Activated T-cell treated with anti-CD3 and anti-CD28 coated beads, Interleukin-2, amount 50 U/mL, for 4 hours (primary cell): ENCODE measurements around the gene CCNE1. TPM values are rescaled to one million over a fixed set of nuclear protein-coding genes. Genes with fewer than 3 reads are reported as not detected.

Experiments used
- ATAC-seq, 2 donors: fragments of 200-7000 bp; cut with Tn5 transposase; one replicate each; pipeline ENCODE4 v1.10.0; 2021
- DNase-seq: peaks from one replicate; pipeline ENCODE4 v3.0.0-alpha.2; 2020
- H3K27me3 Mint-ChIP-seq: one replicate; pipeline ENCODE4 v1.8.0; 2021; ENCODE audit warnings: low read depth, mixed read lengths
- H3K36me3 Mint-ChIP-seq: one replicate; pipeline ENCODE4 v1.8.0; 2022; ENCODE audit warnings: mixed read lengths; ENCODE audit not compliant: insufficient read depth
- H3K4me1 Mint-ChIP-seq: one replicate; pipeline ENCODE4 v1.8.0; 2021; ENCODE audit warnings: low read depth, mixed read lengths
- H3K4me3 Mint-ChIP-seq: one replicate; pipeline ENCODE4 v1.8.0; 2021; ENCODE audit warnings: mild to moderate bottlenecking, moderate library complexity, mixed read lengths
- H3K9me3 Mint-ChIP-seq: one replicate; pipeline ENCODE4 v1.8.0; 2021; ENCODE audit warnings: mixed read lengths
- total RNA-seq, 3 donors: library from RNA; stranded (reverse); gene quantifications; one replicate each; pipeline ENCODE4 v1.2.1, GENCODE V29; 2021

CCNE1 gene
- total RNA-seq, 3 donors from 2014 or later, result 17.4 to 30.2 (median 26.7) TPM

DNA sequence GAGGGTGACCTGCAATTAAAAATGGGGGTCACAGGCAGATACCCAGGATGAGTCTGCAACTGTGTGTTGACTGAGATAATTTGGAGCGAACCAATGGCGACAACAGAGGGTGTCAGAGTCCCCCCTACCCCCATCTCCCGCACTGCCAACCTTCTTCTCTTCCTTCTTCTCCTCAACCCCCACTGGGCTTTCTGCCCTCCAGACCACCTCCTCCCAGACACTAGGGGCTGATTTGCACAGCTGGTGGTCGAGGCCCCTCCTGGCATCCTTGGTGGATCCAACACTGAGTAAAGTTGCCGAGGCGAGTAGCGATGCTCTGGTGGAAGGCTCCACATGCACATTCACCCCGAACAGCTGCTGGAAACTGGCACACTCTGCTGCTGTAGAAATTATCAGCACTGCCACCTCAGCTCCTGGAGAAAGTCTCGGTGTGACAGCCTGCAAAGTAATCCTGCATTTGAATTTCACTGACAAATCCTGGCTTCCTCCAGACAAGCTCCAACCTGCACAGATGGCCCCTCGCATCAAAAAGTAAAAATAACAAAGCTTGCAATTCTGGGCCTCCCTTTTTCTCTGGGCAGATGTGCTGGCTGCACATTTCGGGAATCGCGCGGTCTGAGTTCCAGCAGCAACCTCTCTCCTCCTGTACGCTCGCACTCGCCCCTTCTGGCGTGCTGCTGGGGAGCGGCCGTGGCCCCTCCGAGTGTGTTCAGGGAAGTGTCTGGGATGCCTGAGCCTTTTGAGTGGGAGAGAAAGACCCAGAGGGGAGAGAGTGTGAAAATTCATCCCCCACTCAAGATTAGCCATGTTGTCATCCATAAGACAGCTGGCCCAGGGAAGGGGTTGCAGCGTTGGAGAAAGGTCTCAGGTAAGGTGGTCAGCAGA is 28.5 kb downstream of the CCNE1 start:
- no peak overlapping the region for H3K4me3 Mint-ChIP-seq
- peaks cover 29% of the 10 kb centered on the region for H3K4me1 Mint-ChIP-seq
- H3K36me3 Mint-ChIP-seq, result no peaks in the 10 kb centered on the region
- ATAC-seq, result no peak
- no peaks in the 10 kb centered on the region for H3K9me3 Mint-ChIP-seq
- peaks cover 3% of the 10 kb centered on the region for H3K27me3 Mint-ChIP-seq
- DNase-seq, result no peak

DNA sequence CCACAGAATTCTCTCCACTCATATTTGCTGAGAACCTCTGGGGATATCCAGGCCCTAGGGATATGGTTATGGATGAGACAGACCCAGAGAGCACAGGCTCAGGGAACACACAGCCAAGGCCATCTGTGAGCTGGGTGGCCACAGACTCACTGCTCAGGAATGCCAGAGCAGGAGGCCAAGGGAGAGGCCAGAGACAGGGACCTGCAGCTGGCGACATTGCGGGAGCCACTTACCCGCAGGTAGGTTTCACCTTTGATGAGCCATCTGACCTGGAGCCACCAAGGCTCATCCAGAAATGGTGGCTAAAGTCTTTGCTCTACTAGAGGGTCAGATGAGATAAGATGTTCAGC is 29.4 kb downstream of the CCNE1 start:
- DNase-seq, result no peak
- H3K4me1 Mint-ChIP-seq, result peaks cover 32% of the 10 kb centered on the region
- no peak overlapping the region for H3K4me3 Mint-ChIP-seq
- H3K36me3 Mint-ChIP-seq, result no peaks in the 10 kb centered on the region
- ATAC-seq, result no peak
- H3K27me3 Mint-ChIP-seq, result peaks cover 3% of the 10 kb centered on the region
- H3K9me3 Mint-ChIP-seq, result no peaks in the 10 kb centered on the region

DNA sequence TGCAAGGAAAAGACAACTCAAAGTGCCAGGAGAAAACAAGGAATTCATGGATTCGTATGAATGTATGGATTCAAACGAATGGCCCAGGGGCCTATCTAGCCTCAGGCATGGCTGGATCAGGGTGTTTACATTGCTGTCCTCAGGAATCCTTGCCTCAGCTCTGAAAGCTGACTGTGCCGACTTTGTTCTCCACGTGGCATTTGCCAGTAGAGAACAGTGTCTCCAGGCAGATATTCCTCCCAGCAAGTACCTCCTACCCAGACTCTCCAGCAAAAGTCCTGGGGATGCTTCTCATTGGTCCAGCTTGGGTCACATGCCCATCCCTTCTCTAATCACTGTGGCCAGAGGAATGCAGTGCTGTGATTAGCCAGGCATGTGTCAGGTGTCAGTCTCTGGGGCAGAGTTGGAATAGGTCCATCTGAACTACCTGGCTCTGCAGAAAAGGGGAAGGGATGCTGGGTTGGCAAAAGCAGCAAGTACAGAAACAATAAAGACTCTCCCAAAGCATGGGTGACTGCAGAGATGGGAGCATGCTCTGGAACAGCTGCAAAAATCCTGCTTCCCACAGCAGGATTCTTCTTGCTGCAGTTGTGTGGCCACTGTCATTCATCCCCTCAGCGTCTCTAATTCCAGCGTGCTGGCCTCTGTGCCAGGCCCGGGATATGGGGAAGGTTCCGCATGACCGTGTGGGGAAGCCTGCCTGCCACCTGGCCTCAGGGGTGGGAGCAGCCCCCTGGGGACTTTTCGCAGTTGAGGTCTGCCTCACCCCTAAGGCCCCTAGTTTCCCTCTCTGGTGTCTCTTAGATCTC is 30.0 kb downstream of the CCNE1 start:
- Mint-ChIP-seq H3K36me3 (no peaks in the 10 kb centered on the region), H3K27me3 (peaks cover 3% of the 10 kb centered on the region), H3K4me1 (peaks cover 27% of the 10 kb centered on the region), H3K9me3 (no peaks in the 10 kb centered on the region), H3K4me3 (no peak overlapping the region)
- no peak for ATAC-seq
- no peak for DNase-seq

DNA sequence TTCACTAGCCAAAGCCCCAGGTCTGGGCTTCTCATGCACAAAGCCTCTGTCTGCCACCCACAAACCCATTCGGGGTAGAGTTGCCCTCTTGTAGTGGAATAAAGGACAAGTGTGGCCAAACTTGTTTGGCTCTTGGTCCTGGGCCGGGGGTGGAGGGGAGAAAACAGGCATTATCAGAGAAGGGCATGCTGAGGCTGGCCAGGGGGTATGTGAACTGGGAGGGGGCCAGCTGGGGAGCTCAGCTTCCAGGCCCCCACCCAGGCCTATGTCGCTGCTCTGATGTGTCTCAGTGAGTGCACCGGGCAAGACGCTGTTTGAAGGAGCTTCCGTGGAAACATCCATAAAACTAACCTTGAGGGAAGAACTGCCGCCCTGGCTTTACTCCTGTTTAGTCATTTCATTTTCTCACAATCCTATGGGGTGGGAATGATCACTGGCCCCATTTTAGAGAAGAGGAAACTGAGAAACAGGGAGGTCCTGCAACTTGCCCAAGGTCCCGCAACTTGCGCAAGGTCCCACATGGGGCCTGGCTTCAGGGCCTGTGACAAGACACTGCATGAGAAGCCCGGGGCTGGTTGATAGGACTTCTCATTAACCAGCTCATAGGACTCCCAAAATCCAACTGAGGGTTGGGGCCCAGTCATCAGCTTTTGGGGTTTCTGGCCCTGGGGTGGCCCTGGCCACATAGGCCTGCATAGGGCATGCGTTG is 30.8 kb downstream of the CCNE1 start:
- H3K36me3 Mint-ChIP-seq, result no peaks in the 10 kb centered on the region
- H3K4me1 Mint-ChIP-seq, result peaks cover 18% of the 10 kb centered on the region
- DNase-seq (no peak), ATAC-seq (no peak)
- H3K4me3 Mint-ChIP-seq, result no peak overlapping the region
- H3K27me3 Mint-ChIP-seq, result peaks cover 3% of the 10 kb centered on the region
- no peaks in the 10 kb centered on the region for H3K9me3 Mint-ChIP-seq

DNA sequence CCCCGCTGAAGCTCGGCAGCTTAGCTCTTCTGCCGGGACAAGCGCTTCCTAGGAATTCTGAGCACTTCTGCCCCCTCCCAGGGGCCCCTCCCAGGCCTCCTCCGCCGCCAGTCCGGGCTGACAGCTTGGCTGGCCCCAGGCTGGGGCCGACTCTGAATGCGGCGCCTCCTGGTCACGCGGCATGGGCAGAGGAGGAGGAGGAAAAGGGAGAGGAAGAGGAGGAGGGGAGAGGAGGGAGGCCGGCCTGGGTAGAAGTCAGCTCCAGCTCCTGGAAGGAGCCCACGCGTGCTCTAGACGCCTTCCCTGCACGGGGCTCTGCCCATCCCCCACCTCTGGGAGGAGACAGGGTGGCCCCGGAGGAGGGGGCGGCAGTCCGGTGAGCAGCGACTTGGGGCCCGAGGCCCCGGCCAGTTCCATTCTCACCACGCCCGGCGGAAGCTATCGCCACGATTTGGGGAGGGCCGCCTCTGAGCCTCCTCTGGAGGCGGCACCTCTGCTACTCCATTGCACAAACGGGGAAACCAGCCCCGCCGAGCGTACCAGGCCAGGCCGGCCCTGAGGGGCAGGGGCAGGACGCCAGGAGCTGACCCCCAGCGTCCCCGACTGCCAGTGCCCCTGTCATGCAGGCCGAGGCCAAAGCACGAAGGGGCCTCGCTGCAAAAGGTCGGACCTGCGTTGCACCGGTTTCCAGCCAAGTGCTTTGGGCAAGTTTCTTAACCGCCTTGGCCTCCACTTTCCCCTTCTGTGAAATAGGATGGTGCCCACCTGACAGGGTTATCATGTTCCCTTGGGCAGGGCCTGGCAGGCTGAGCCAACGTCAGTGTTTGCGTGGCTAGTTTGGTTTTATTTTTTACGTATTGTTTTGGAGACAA is 31.6 kb downstream of the CCNE1 start:
- Mint-ChIP-seq H3K4me3 (peak overlapping the region; percentile 77), H3K9me3 (no peaks in the 10 kb centered on the region), H3K36me3 (no peaks in the 10 kb centered on the region), H3K27me3 (peaks cover 3% of the 10 kb centered on the region), H3K4me1 (peaks cover 11% of the 10 kb centered on the region)
- ATAC-seq (no peak), DNase-seq (no peak)

DNA sequence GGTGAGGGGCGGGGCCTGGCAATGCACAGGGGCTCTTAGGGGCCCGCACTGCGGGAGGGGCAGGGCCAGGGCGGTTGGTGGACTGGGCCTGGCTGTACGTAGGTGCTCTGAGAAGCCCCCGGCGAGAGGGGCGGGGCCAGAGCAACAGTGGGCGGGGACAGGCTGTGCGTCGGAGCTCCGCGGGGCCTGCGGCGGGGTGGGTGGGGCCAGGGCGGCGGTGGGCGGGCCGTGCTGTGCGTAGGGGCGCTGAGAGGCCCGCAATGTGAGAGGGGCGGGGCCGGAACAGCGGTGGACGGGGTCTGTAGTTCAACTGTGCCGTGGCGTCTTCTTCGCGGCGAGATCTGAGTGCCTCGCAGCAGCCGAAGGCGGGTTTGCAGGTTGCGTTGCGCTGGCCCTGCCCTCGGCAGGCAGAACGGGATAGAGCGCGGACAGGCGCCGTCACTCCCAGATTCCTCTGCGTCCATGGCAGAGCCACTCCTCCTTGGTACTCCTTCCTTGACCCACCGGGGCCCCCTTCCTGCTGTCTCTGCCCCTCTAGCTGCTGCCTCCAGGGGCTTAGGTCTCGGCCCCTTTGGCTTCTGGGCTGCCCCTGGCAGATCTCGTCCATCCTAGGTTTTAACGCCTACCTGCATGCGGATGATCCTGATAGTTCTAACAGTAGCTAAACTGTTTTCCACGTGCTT is 33.2 kb downstream of the CCNE1 start:
- ATAC-seq, result peak; percentile 84 to 86
- DNase-seq, result peak; percentile 98
- Mint-ChIP-seq H3K4me3 (peak overlapping the region; percentile 83), H3K36me3 (no peaks in the 10 kb centered on the region), H3K4me1 (peaks cover 11% of the 10 kb centered on the region), H3K9me3 (no peaks in the 10 kb centered on the region), H3K27me3 (peaks cover 3% of the 10 kb centered on the region)

DNA sequence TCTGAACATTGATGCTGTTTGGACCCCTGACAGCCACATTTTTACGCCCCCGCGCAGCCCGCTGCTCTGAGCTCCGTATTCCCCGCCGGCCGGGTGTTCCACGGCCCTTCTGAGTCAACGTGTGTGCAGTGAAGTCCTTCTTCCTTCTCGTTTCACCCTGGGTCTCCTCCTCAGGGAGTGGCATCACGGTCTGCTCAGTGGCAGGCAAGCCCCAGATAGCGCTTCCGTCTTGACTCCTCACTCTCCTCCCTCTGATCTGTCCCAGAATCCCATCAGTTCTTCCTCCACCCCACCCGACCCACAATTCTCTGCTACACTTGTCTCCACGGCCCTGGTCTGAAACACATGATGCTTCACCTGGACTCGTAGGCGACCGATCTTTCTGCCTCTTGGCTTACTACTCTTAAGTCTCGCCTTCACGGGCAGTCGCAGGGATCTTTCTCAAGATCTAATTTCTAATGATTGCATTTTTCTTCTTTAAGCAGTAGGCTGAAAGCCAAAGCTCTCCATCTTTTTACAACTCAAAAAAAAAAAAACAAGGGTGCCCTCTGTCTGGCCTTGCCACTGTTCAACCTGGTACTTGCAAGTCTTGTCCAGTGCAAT is 33.9 kb downstream of the CCNE1 start:
- DNase-seq (peak; percentile 33), ATAC-seq (peak; percentile 3 to 12)
- peaks cover 3% of the 10 kb centered on the region for H3K27me3 Mint-ChIP-seq
- H3K9me3 Mint-ChIP-seq, result no peaks in the 10 kb centered on the region
- H3K4me3 Mint-ChIP-seq, result peak overlapping the region; percentile 83
- peaks cover 11% of the 10 kb centered on the region for H3K4me1 Mint-ChIP-seq
- H3K36me3 Mint-ChIP-seq, result no peaks in the 10 kb centered on the region

DNA sequence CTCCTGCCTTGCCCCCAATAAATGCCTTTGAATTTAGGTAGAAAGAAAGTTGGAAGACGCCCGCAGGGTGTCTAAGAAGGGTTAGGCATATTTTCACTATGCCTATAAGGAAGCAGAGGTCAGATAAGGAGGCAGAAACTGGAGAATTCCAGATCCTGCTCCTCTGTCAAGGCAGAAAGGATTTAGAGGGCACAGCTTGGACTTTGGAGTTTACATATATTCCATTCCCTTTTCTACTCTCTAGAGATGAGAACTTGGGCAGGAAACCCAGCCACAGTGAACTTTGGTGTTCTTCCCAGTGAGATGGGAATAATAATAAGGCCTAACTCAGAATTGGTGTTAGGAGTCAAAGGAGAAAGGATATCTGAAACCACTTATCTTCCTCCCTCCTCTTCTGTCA is 37.4 kb downstream of the CCNE1 start:
- DNase-seq (no peak), ATAC-seq (no peak)
- H3K27me3 Mint-ChIP-seq, result peaks cover 4% of the 10 kb centered on the region
- peaks cover 8% of the 10 kb centered on the region for H3K4me1 Mint-ChIP-seq
- H3K9me3 Mint-ChIP-seq, result no peaks in the 10 kb centered on the region
- H3K4me3 Mint-ChIP-seq, result no peak overlapping the region
- no peaks in the 10 kb centered on the region for H3K36me3 Mint-ChIP-seq

DNA sequence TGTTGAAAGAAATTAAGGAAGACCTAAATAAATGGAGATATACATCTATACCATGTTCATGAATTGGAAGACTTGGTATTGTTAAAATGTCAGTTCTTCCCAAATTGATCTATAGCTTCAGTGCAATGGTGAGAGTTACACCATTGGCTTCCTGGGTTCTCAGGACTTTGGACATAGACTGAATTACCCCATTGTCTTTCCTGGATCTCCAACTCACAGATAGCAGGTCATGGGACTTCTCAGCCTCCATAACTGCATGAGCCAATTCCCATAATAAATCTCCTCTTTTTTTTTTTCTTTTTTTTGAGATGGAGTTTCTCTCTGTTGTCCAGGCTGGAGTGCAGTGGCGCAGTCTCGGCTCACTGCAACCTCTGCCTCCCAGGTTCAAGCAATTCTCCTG is 38.7 kb downstream of the CCNE1 start:
- no peaks in the 10 kb centered on the region for H3K36me3 Mint-ChIP-seq
- peaks cover 4% of the 10 kb centered on the region for H3K27me3 Mint-ChIP-seq
- peaks cover 7% of the 10 kb centered on the region for H3K4me1 Mint-ChIP-seq
- DNase-seq, result no peak
- H3K9me3 Mint-ChIP-seq, result no peaks in the 10 kb centered on the region
- no peak overlapping the region for H3K4me3 Mint-ChIP-seq
- ATAC-seq, result no peak

DNA sequence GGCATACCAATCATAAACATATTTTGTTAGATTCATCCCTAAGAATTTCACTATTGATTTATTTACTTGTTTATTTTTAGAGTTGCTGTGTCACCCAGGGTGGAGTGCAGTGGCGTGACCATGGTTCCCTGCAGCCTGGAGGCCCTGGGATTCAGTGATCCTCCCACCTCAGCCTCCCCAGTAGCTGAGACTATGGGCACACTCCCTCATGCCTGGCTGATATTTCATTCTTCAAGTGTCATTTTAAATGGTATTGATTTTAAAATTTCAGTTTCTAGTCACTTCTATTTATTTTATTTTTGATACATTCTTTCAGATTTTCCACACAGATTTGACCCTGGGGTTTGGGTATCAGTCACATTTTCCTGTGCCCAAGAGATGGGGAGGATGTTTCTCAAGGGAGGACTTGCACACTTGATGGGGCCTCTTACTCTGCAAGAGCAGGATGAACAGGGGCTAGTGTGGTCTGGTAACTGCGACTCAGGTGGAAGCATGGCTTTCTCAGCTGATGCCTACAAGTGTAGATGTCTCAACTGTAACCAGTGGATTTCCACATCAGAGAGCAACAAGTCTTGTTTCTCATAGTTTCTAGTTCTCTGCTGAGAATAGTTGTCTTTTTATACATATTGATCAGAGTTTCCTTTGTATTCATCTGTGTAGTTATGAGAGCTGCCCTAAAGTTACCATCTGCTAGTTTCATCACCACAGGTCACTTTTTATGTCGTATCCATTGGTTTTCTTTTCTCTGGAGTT is 40.2 kb downstream of the CCNE1 start:
- H3K27me3 Mint-ChIP-seq, result peaks cover 4% of the 10 kb centered on the region
- no peaks in the 10 kb centered on the region for H3K9me3 Mint-ChIP-seq
- DNase-seq (no peak), ATAC-seq (peak; percentile 35 to 65)
- no peak overlapping the region for H3K4me3 Mint-ChIP-seq
- H3K36me3 Mint-ChIP-seq, result no peaks in the 10 kb centered on the region
- H3K4me1 Mint-ChIP-seq, result no peaks in the 10 kb centered on the region

DNA sequence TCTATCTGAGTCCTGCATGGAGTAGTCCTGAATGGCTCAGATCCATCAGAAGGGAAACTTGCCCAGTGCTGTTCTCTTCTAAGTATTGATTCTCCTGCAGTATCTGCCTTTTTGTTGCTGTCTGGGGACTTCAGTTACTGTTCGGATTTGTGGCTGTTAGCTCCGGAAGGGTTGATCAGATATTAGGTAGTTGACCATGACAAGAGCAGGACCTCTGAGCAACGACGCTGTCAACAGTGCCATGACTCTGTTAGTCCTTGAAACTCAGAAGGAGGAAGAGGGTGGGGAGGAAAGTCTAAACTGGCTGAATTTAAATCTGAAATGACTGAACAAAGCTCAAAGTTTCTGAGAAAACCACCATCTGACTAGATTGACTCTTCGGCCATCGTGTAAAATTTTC is 42.2 kb downstream of the CCNE1 start:
- Mint-ChIP-seq H3K9me3 (no peaks in the 10 kb centered on the region), H3K4me3 (no peak overlapping the region), H3K27me3 (peaks cover 8% of the 10 kb centered on the region), H3K36me3 (no peaks in the 10 kb centered on the region), H3K4me1 (no peaks in the 10 kb centered on the region)
- no peak for DNase-seq
- no peak for ATAC-seq

DNA sequence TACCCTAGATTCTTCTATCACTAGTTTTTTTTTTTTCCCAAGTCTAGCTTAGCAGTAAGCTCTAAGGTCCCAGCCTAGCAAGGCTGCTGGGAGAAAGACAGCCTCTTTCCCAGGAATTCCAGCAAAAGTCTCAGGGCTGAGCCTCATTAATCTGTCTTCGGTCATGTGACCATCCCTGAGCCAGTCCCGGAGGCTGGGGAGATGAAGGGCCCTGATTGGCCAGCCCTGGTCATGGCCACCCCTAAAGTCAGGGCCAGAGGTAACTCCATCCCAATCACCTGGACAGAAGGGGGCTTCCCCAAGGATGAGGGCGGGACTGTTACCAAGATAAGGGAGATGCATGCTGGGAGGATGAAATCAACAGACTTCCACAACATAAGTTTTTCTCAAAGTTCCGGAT is 43.3 kb downstream of the CCNE1 start:
- no peak for ATAC-seq
- Mint-ChIP-seq H3K27me3 (peaks cover 11% of the 10 kb centered on the region), H3K36me3 (no peaks in the 10 kb centered on the region), H3K4me1 (no peaks in the 10 kb centered on the region), H3K4me3 (no peak overlapping the region), H3K9me3 (no peaks in the 10 kb centered on the region)
- DNase-seq, result no peak
